ENCODE results near the gene TBC1D23.
"Not testable (repeated sequence)": the region's sequence is repeated elsewhere in the genome, so short reads cannot be mapped to it uniquely, and the experiment has no call there.

TBC1D23 gene

DNA sequence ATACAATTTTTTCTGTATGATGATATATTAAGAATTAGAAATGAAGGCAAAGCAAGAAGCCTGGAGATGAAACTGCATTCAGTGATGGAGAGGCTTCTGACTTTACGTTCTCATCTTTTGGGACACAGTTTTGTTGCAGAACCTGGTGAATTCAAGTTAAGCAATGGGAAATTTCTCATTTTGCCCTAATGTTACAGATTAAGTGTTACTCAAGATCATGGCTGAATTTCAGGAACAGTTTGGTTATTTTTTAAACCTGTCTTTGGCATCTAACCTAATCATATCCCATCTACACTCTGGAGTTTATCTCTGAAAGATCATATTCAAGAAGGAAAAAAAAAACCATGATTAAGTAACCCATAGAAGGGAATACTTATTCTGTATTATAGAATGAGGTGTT, 79.7 kb downstream of the TBC1D23 start:
- Histone ChIP-seq H4K91ac (ENCODE audit: low read depth, low read length, poor library complexity) (no peak overlapping the region), H2BK15ac (ENCODE audit: low read length) (no peak overlapping the region), H3K36me3 (replicated peaks in 1 of 2; ENCODE audit: control insufficient read depth in 2 of 2, insufficient read depth in 2 of 2, low read length in 2 of 2) (peaks cover 2 to 58% of the 10 kb centered on the region in 2 donors)

DNA sequence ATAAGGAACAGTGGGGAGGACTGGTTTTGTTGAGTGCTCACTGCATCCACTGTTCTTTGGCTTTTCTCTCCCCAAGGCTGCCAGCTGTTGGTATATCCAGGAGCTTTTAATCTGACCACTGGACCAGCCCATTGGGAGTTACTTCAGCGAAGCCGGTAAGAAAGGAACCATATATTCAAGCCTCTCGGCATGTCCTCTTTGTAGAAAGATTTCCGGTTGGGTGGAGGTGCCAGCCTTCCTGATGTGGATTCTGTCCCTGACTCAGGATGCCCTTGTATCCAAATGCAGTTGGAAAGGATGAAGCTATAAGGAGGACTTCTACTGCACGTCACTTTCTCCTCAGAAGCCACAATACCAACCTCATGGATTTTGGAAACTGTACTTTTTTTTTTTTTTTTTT, 87.9 kb downstream of the TBC1D23 start:
- Histone ChIP-seq H3K4me3 (ENCODE audit: low read length in 2 of 2) (no peak overlapping the region), H3K4me1 (ENCODE audit: control insufficient read depth in 2 of 2, insufficient read depth in 1 of 2, low read depth in 1 of 2, low read length in 2 of 2) (no peaks in the 10 kb centered on the region), H3K23ac (ENCODE audit: low read depth, low read length, poor library complexity) (no peak overlapping the region), H2AK5ac (ENCODE audit: low read depth, low read length) (no peak overlapping the region), H2BK15ac (ENCODE audit: low read length) (no peak overlapping the region), H3K4me2 (ENCODE audit: insufficient read depth, low read length, poor library complexity, severe bottlenecking) (no peak overlapping the region), H3K27me3 (ENCODE audit: control insufficient read depth in 3 of 3, insufficient read depth in 3 of 3, low read depth in 1 of 3, low read length in 3 of 3) (no peaks in the 10 kb centered on the region), H2AFZ (ENCODE audit: low read length) (no peak overlapping the region), H3K79me1 (ENCODE audit: low read depth, low read length) (no peaks in the 10 kb centered on the region), H4K91ac (ENCODE audit: low read depth, low read length, poor library complexity) (no peak overlapping the region), H4K8ac (ENCODE audit: low read depth, low read length) (no peak overlapping the region), H2BK120ac (ENCODE audit: low read depth, low read length) (no peak overlapping the region), H3K14ac (ENCODE audit: low read length) (no peak overlapping the region), H3K9ac (ENCODE audit: low read depth, low read length, poor library complexity) (no peak overlapping the region), H3K27ac (replicated peaks; ENCODE audit: low read length) (no peak overlapping the region), H3K9me3 (replicated peaks in 1 of 2; ENCODE audit: control insufficient read depth in 2 of 2, insufficient read depth in 1 of 2, low read depth in 1 of 2, low read length in 2 of 2) (peaks cover 2% of the 10 kb centered on the region in 2 donors), H3K4ac (ENCODE audit: low read length) (no peak overlapping the region), H3K18ac (ENCODE audit: low read length) (no peak overlapping the region), H3K36me3 (replicated peaks in 1 of 2; ENCODE audit: control insufficient read depth in 2 of 2, insufficient read depth in 2 of 2, low read length in 2 of 2) (peaks cover 12 to 67% of the 10 kb centered on the region in 2 donors), H2BK12ac (ENCODE audit: low read length) (no peak overlapping the region), H2BK5ac (ENCODE audit: low read length) (no peak overlapping the region)
- WGBS, 2 donors (ENCODE audit: extremely low coverage in 2 of 2, insufficient read length in 2 of 2, insufficient replicate concordance in 1 of 2), result no CpG with 5 or more reads among the region's 5 CpGs
- no peak for DNase-seq (ENCODE audit: low spot score)

More for the DNA sequence above, 79.7 kb downstream of the TBC1D23 start:
- Histone ChIP-seq H3K4ac (ENCODE audit: low read length) (no peak overlapping the region), H3K27me3 (ENCODE audit: control insufficient read depth in 3 of 3, insufficient read depth in 3 of 3, low read depth in 1 of 3, low read length in 3 of 3) (no peaks in the 10 kb centered on the region), H3K4me2 (ENCODE audit: insufficient read depth, low read length, poor library complexity, severe bottlenecking) (no peak overlapping the region), H4K8ac (ENCODE audit: low read depth, low read length) (no peak overlapping the region), H3K14ac (ENCODE audit: low read length) (no peak overlapping the region), H3K4me3 (ENCODE audit: low read length in 2 of 2) (no peak overlapping the region), H3K27ac (replicated peaks; ENCODE audit: low read length) (no peak overlapping the region), H2BK120ac (ENCODE audit: low read depth, low read length) (no peak overlapping the region), H2AK5ac (ENCODE audit: low read depth, low read length) (no peak overlapping the region), H2BK12ac (ENCODE audit: low read length) (no peak overlapping the region), H3K23ac (ENCODE audit: low read depth, low read length, poor library complexity) (no peak overlapping the region), H3K4me1 (ENCODE audit: control insufficient read depth in 2 of 2, insufficient read depth in 1 of 2, low read depth in 1 of 2, low read length in 2 of 2) (peaks cover 0 to under 1% of the 10 kb centered on the region in 2 donors), H3K9me3 (replicated peaks in 1 of 2; ENCODE audit: control insufficient read depth in 2 of 2, insufficient read depth in 1 of 2, low read depth in 1 of 2, low read length in 2 of 2) (peaks cover 0 to 12% of the 10 kb centered on the region in 2 donors), H3K9ac (ENCODE audit: low read depth, low read length, poor library complexity) (no peak overlapping the region), H3K18ac (ENCODE audit: low read length) (no peak overlapping the region), H3K79me1 (ENCODE audit: low read depth, low read length) (no peaks in the 10 kb centered on the region), H2BK5ac (ENCODE audit: low read length) (no peak overlapping the region), H2AFZ (ENCODE audit: low read length) (no peak overlapping the region)
- WGBS, 2 donors (ENCODE audit: extremely low coverage in 2 of 2, insufficient read length in 2 of 2, insufficient replicate concordance in 1 of 2), result no CpG with 5 or more reads among the region's 1 CpG
- no peak for DNase-seq (ENCODE audit: low spot score)

DNA sequence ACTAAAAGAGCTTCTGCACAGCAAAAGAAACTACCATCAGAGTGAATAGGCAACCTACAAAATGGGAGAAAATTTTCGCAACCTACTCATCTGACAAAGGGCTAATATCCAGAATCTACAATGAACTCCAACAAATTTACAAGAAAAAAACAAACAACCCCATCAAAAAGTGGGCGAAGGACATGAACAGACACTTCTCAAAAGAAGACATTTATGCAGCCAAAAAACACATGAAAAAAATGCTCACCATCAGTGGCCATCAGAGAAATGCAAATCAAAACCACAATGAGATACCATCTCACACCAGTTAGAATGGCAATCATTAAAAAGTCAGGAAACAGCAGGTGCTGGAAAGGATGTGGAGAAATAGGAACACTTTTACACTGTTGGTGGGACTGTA, 91.0 kb downstream of the TBC1D23 start:
- not testable (repeated sequence) for H2BK120ac ChIP-seq (ENCODE audit: low read depth, low read length); H3K4me3 ChIP-seq (ENCODE audit: low read length in 2 of 2); H3K27me3 ChIP-seq (ENCODE audit: control insufficient read depth in 3 of 3, insufficient read depth in 3 of 3, low read depth in 1 of 3, low read length in 3 of 3); H3K4ac ChIP-seq (ENCODE audit: low read length); H3K18ac ChIP-seq (ENCODE audit: low read length); H2BK5ac ChIP-seq (ENCODE audit: low read length); H3K79me1 ChIP-seq (ENCODE audit: low read depth, low read length); H2BK15ac ChIP-seq (ENCODE audit: low read length); H3K9me3 ChIP-seq (replicated peaks in 1 of 2; ENCODE audit: control insufficient read depth in 2 of 2, insufficient read depth in 1 of 2, low read depth in 1 of 2, low read length in 2 of 2); H2AFZ ChIP-seq (ENCODE audit: low read length); H3K4me1 ChIP-seq (ENCODE audit: control insufficient read depth in 2 of 2, insufficient read depth in 1 of 2, low read depth in 1 of 2, low read length in 2 of 2); H4K8ac ChIP-seq (ENCODE audit: low read depth, low read length); H3K27ac ChIP-seq (replicated peaks; ENCODE audit: low read length); H3K14ac ChIP-seq (ENCODE audit: low read length); H2BK12ac ChIP-seq (ENCODE audit: low read length); H3K4me2 ChIP-seq (ENCODE audit: insufficient read depth, low read length, poor library complexity, severe bottlenecking); DNase-seq (ENCODE audit: low spot score); H3K23ac ChIP-seq (ENCODE audit: low read depth, low read length, poor library complexity); H3K9ac ChIP-seq (ENCODE audit: low read depth, low read length, poor library complexity); H2AK5ac ChIP-seq (ENCODE audit: low read depth, low read length); H4K91ac ChIP-seq (ENCODE audit: low read depth, low read length, poor library complexity)
- H3K36me3 ChIP-seq (replicated peaks in 1 of 2; ENCODE audit: control insufficient read depth in 2 of 2, insufficient read depth in 2 of 2, low read length in 2 of 2), result peaks cover 13 to 70% of the 10 kb centered on the region in 2 donors
- no CpG with 5 or more reads among the region's 2 CpGs for WGBS, 2 donors (ENCODE audit: extremely low coverage in 2 of 2, insufficient read length in 2 of 2, insufficient replicate concordance in 1 of 2)

DNA sequence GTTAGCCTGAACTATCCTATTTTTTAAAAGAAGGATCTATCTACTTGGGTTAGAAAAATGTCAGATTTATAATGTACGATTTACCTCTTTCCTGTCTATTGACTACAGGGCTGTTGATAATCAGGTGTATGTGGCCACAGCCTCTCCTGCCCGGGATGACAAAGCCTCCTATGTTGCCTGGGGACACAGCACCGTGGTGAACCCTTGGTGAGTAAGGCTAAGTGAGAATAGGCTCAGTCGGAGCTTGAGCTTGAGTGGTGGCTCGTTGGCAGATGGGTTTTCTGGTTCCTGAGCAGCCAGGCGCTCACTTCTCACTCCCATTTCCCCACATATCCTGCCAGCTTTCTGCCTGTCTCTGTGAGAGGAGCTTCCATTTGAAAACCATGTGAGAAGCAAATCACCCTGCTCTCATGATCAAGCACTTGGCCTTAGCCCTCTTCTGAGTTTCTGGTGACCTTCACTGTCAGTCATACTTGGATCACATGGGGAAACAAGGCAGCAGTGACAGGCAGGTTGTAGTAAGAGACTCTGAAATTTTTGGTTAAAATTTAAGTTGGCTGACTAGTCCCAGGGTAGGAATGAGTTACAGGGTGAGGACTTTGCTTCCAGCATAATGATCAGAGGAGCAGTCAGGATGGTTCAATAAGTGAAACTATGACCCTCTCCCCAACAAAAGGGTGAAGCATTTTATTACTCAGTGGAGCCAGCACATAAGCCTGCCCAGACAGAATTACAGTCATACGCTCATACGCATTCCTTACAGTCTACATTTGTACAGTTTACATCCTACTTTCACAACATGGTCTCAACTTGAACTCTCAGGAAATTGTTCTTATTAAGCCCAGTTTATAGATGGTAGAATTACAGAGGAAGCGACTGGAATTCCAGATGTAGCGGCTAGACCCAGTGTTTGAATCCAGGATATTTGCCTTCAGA, 91.8 kb downstream of the TBC1D23 start:
- no peak overlapping the region for H3K27ac ChIP-seq (replicated peaks; ENCODE audit: low read length)
- no peak overlapping the region for H2BK5ac ChIP-seq (ENCODE audit: low read length)
- WGBS, 2 donors (ENCODE audit: extremely low coverage in 2 of 2, insufficient read length in 2 of 2, insufficient replicate concordance in 1 of 2), result no CpG with 5 or more reads among the region's 10 CpGs
- H2BK12ac ChIP-seq (ENCODE audit: low read length), result no peak overlapping the region
- no peak overlapping the region for H3K4me2 ChIP-seq (ENCODE audit: insufficient read depth, low read length, poor library complexity, severe bottlenecking)
- no peak overlapping the region for H3K4ac ChIP-seq (ENCODE audit: low read length)
- H3K14ac ChIP-seq (ENCODE audit: low read length), result no peak overlapping the region
- DNase-seq (ENCODE audit: low spot score), result no peak
- H2BK15ac ChIP-seq (ENCODE audit: low read length), result no peak overlapping the region
- no peaks in the 10 kb centered on the region for H3K4me1 ChIP-seq (ENCODE audit: control insufficient read depth in 2 of 2, insufficient read depth in 1 of 2, low read depth in 1 of 2, low read length in 2 of 2)
- no peak overlapping the region for H2AK5ac ChIP-seq (ENCODE audit: low read depth, low read length)
- H3K9ac ChIP-seq (ENCODE audit: low read depth, low read length, poor library complexity), result no peak overlapping the region
- H4K91ac ChIP-seq (ENCODE audit: low read depth, low read length, poor library complexity), result no peak overlapping the region
- no peak overlapping the region for H3K23ac ChIP-seq (ENCODE audit: low read depth, low read length, poor library complexity)
- H3K36me3 ChIP-seq (replicated peaks in 1 of 2; ENCODE audit: control insufficient read depth in 2 of 2, insufficient read depth in 2 of 2, low read length in 2 of 2), result peaks cover 12 to 76% of the 10 kb centered on the region in 2 donors
- H3K4me3 ChIP-seq (ENCODE audit: low read length in 2 of 2), result no peak overlapping the region
- H2AFZ ChIP-seq (ENCODE audit: low read length), result no peak overlapping the region
- H3K27me3 ChIP-seq (ENCODE audit: control insufficient read depth in 3 of 3, insufficient read depth in 3 of 3, low read depth in 1 of 3, low read length in 3 of 3), result no peaks in the 10 kb centered on the region
- no peak overlapping the region for H2BK120ac ChIP-seq (ENCODE audit: low read depth, low read length)
- no peak overlapping the region for H3K18ac ChIP-seq (ENCODE audit: low read length)
- H4K8ac ChIP-seq (ENCODE audit: low read depth, low read length), result no peak overlapping the region
- peaks cover 2% of the 10 kb centered on the region in 2 donors for H3K9me3 ChIP-seq (replicated peaks in 1 of 2; ENCODE audit: control insufficient read depth in 2 of 2, insufficient read depth in 1 of 2, low read depth in 1 of 2, low read length in 2 of 2)
- no peaks in the 10 kb centered on the region for H3K79me1 ChIP-seq (ENCODE audit: low read depth, low read length)
